Neuron (in vitro differentiated cells): ENCODE measurements around the gene SVEP1.

Experiments
- H2AFZ ChIP-seq: one replicate; pipeline ENCODE4 v1.6.1; 2013; ENCODE audit warnings: low read depth, mild to moderate bottlenecking, inconsistent platforms, low read length, moderate library complexity
- H3K27me3 ChIP-seq: one replicate; pipeline ENCODE4 v1.6.1; 2013; ENCODE audit warnings: low read length; ENCODE audit not compliant: insufficient read depth
- H3K36me3 ChIP-seq: one replicate; pipeline ENCODE4 v1.6.1; 2013; ENCODE audit warnings: low read length; ENCODE audit not compliant: insufficient read depth
- H3K4me1 ChIP-seq: one replicate; pipeline ENCODE4 v1.6.1; 2013; ENCODE audit warnings: low read length; ENCODE audit not compliant: insufficient read depth
- H3K4me3 ChIP-seq: 2 replicates; pipeline ENCODE4 v1.5.1; 2013; ENCODE audit warnings: mild to moderate bottlenecking, low read length, moderate library complexity
- H3K9me3 ChIP-seq: one replicate; pipeline ENCODE4 v1.6.1; 2013; ENCODE audit warnings: low read length

The SVEP1 gene

DNA sequence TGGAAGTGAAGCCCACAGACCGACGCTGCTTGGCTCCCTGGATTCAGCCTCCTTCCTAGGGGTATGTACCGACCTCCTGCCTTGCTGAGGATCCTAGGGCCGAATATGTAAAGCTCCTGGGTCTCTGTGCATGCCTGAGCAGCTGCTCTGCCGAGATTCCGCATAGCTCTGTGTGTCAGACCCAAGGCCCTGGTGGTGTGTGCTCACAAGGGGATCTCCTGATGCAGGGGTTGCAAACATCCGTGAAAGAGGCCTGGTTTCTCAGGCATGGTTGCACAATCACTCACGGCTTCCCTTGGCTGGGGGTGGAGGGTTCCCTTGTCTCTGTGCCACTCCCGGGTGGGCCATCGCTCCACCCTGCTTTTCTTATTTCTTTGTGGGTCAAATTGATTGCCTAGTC is 19.9 kb upstream of the SVEP1 start:
- H3K36me3 ChIP-seq = no peaks in the 10 kb centered on the region
- no peaks in the 10 kb centered on the region for H3K4me1 ChIP-seq

DNA sequence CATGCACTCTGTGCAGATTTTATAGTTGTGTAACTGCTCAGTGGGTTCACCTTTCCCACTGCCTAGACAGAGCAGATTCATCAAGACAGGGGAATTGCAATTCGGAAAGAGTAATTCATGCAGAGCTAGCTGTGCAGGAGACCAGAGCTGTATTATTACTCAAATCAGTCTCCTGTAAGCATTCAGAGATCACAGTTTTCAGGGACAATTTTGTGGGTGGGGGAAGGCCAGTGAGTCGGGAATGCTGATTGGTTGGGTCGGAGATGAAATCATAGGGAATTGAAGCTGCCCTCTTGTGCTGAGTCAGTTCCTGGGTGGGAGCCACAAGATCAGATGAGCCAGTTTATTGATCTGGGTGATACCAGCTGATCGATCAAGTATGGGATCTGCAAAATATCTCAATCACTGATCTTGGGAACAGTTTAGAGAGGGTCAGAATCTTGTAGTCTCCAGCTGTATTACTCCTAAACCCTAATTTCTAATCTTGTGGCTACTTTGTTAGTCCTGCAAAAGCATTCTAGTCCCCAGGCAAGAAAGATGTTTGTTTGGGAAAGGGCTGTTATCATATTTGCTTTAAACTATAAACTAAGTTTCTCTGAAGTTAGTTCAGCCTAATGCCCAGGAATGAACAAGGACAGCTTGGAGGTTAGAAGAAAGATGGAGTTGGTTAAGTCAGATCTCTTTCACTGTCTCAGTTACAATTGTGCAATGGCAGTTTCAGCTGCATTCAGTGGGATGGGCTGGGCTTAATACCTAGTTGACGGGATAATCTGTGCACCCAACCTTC is 12.7 kb upstream of the SVEP1 start:
- Histone ChIP-seq H3K36me3 (no peaks in the 10 kb centered on the region), H2AFZ (no peak overlapping the region), H3K4me1 (peaks cover 8% of the 10 kb centered on the region), H3K27me3 (no peaks in the 10 kb centered on the region), H3K9me3 (no peaks in the 10 kb centered on the region), H3K4me3 (no peak overlapping the region)

More for the DNA sequence above, 19.9 kb upstream of the SVEP1 start:
- H2AFZ ChIP-seq = no peak overlapping the region
- H3K27me3 ChIP-seq = peaks cover 2% of the 10 kb centered on the region
- no peak overlapping the region for H3K4me3 ChIP-seq
- no peaks in the 10 kb centered on the region for H3K9me3 ChIP-seq

DNA sequence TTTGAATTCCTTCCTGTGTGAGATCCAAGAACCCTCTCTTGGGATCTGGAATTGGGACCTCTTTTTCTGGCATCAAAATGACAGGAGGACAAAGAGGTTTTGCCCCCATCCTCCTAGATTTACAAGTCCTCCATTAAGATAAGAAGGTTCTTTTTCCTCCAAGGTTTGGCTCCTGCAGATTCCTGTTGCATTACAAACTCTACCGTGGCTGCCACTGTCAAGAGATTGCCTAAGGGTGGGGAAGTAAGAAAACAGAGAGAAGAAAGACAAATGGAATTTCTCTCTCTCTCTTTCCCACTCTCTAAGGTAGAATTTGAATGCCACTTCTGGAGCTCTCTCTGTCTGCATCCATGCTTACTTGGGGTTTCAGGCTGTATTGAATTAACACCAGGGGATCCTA is 12.0 kb upstream of the SVEP1 start:
- Histone ChIP-seq H2AFZ (no peak overlapping the region), H3K27me3 (no peaks in the 10 kb centered on the region), H3K9me3 (no peaks in the 10 kb centered on the region), H3K36me3 (no peaks in the 10 kb centered on the region), H3K4me1 (peaks cover 8% of the 10 kb centered on the region), H3K4me3 (no peak overlapping the region)

DNA sequence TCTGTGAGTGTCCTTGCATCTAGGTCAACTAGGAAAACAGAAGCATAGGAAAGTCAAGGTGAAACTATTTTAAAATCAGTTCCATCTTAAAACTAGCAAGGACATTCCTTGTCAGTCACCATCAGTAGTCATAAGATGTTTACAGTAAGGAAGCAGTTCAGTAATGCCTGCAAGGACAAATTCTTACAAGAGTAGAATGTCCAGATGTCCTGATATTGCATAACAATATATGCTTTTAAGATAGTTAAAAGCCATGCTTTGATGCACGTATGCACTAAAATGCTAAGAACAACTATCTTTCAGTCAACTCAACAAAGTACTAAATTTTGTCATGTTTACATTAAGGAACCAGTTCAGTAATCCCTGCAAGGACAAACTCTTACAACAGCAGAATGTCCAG is 11.3 kb upstream of the SVEP1 start:
- Histone ChIP-seq H3K4me1 (peaks cover 8% of the 10 kb centered on the region), H3K36me3 (no peaks in the 10 kb centered on the region), H3K4me3 (no peak overlapping the region), H2AFZ (no peak overlapping the region), H3K9me3 (no peaks in the 10 kb centered on the region), H3K27me3 (no peaks in the 10 kb centered on the region)

DNA sequence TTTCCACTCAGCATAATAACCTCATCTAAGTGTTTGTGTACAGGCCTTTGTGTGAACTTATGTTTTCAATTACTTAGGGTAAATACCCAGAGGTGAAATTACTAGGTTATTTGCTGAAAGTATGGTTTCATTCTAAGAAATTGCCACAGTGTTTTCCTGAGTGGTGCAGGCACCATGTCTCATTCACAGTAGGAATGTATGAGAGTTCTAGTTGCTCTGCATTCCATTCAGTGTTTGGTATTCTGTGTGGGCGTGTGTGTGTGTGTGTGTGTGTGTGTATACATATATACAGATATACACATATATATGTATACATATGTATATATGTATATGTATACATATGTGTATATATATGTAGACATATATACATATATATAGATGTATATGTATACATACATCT is 8.8 kb upstream of the SVEP1 start:
- Histone ChIP-seq H3K27me3 (no peaks in the 10 kb centered on the region), H3K9me3 (no peaks in the 10 kb centered on the region), H3K36me3 (no peaks in the 10 kb centered on the region)

DNA sequence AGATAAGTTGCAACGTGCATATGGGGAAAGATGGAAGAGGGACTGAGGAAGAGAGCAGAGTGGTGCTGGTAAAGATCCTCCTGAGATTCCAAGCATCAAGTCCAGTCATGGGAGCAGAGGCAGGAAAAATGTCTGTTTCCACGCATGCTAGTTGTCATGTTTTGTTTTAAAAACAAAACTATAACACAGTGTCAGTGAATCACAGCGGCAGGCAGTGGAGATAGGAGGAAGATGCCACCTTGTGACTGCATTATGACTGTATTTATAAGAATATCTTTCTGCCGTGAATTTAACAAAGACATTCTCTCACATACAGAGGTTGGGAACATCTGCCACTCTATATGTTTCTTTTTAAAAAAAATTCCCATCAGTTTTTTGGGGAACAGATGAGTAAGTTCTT is 3.7 kb upstream of the SVEP1 start:
- H3K27me3 ChIP-seq = peaks cover 23% of the 10 kb centered on the region
- H3K36me3 ChIP-seq = no peaks in the 10 kb centered on the region
- no peak overlapping the region for H3K4me3 ChIP-seq
- peaks cover 12% of the 10 kb centered on the region for H3K4me1 ChIP-seq
- H2AFZ ChIP-seq = no peak overlapping the region
- no peaks in the 10 kb centered on the region for H3K9me3 ChIP-seq

More for the DNA sequence above, 8.8 kb upstream of the SVEP1 start:
- H2AFZ ChIP-seq = no peak overlapping the region
- peaks cover 8% of the 10 kb centered on the region for H3K4me1 ChIP-seq
- H3K4me3 ChIP-seq = no peak overlapping the region

DNA sequence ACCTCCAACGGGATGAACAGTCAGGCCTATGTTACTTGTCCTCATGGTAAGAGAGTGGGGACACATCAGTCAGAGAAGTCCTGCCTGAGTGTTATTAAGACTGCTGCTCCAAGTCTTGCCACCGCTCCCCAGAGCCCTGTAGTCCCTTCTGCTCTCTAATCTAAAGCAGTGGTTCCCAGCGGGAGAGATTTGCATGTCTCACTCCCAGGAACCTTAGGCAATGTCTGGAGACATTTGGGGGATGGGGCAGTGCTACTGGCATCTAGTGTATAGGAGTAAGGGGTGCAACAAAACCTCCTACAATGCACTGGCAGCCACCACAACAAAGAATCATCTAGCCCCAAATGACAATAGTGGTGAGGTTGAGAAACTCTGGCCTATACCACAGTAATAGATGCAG is 2.6 kb upstream of the SVEP1 start:
- H3K36me3 ChIP-seq = no peaks in the 10 kb centered on the region
- peaks cover 12% of the 10 kb centered on the region for H3K4me1 ChIP-seq
- no peak overlapping the region for H3K4me3 ChIP-seq
- H2AFZ ChIP-seq = no peak overlapping the region
- H3K9me3 ChIP-seq = no peaks in the 10 kb centered on the region
- peaks cover 23% of the 10 kb centered on the region for H3K27me3 ChIP-seq

DNA sequence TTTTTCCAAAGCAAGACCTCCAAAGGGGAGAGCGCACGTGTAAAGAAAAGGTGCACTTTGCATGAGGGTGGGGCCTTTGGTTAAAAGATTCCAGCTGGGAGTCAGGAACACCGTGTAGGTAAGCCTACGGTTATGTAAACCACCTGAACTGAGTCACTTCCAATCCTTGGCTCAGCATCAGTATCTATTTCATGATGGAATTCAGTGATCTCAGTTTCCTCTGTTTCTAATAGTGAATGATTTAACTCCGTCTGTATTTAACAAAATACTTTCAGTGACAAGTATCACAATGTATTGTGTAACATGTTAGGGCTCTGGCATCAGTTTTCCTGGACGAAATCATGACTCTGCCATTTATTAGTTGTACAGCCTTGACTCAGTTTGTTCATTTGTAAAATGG is 1.3 kb upstream of the SVEP1 start:
- Histone ChIP-seq H2AFZ (no peak overlapping the region), H3K36me3 (no peaks in the 10 kb centered on the region), H3K4me1 (peaks cover 12% of the 10 kb centered on the region), H3K27me3 (peaks cover 23% of the 10 kb centered on the region), H3K9me3 (no peaks in the 10 kb centered on the region), H3K4me3 (no peak overlapping the region)

DNA sequence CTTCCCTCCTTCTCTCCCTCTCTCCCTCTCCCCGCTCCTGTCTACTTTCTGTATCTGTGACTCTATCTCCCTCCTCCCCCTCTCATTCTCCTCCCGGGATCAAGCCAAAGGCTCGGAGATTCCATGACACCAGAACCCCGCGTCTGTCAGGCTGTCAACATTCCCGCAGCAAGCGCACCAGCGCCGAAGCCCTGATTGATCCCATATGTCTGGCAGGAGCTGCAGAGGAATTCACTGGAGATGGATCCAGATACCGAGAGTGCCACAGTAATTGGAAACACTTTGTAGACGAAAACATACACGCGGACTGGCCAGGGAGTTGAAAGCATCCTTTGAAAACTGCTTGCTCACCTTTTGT is 300 bp upstream of the SVEP1 start:
- Histone ChIP-seq H3K27me3 (peaks cover 23% of the 10 kb centered on the region), H3K4me3 (peak overlapping the region; percentile 62), H3K4me1 (peaks cover 12% of the 10 kb centered on the region), H2AFZ (peak overlapping the region; percentile 99), H3K9me3 (no peaks in the 10 kb centered on the region), H3K36me3 (no peaks in the 10 kb centered on the region)

DNA sequence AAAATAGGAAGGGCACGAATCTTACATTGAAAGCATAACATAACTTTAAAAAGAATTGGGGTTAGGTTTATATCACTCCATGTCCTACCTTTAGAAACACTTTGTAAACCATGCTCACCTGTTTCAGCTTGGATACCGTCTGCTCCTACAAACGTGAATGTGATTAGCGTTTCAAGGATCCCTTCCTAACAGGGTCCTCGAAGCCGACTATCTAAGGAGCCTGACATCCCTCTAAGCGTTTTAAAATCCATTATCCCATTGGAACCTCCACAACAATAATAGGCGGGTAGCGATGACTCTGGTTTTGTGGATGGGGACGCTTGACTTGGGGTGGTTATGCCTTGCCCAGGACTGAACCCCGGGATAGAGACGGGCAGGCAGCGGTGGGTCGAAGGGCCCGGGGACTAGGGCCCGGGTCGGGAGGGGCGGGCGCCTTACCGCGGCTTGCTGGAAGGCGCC is 937 bp downstream of the SVEP1 start:
- H3K36me3 ChIP-seq = no peaks in the 10 kb centered on the region
- peaks cover 12% of the 10 kb centered on the region for H3K4me1 ChIP-seq
- H3K4me3 ChIP-seq = peak overlapping the region; percentile 62
- peaks cover 23% of the 10 kb centered on the region for H3K27me3 ChIP-seq
- H3K9me3 ChIP-seq = no peaks in the 10 kb centered on the region
- peak overlapping the region; percentile 99 for H2AFZ ChIP-seq

DNA sequence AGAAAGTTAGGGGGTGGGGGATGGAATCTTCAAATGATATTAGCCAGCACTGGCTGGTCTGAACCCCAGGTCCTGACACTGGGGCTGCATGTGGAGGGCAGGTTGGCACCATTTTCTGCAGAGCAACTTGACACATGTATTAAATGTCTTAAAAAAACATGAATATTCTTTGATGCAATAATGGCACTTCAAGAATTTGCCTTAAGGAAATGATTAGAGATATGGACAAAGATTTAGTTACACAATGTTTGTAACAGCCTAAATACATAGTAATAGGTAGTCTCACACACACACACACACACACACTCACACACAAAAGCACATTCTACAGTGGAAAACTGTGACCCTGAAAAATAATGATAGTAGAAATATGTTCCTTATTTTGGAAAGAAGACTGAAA is 3.6 kb downstream of the SVEP1 start:
- H2AFZ ChIP-seq = no peak overlapping the region
- no peaks in the 10 kb centered on the region for H3K9me3 ChIP-seq
- peaks cover 14% of the 10 kb centered on the region for H3K27me3 ChIP-seq
- no peak overlapping the region for H3K4me3 ChIP-seq
- peaks cover 12% of the 10 kb centered on the region for H3K4me1 ChIP-seq
- no peaks in the 10 kb centered on the region for H3K36me3 ChIP-seq

DNA sequence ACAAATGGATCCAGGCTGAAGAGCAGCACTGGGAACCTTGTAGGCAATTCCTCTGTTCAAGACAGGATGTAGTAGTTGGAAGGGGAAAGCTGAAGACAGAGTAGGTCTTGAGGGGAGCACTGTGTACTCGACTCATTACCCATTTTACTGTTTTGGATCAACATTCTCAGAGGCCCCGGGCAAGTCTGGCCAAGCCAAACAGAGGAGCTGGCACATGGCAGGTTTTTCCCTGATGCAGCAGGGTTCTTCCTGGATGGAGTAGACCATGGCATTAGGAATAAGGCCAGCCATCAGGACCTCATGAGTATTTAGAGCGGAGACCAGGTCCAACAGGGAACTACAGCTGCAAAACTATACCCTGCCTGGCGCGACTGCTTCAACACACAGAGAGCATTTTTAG is 4.4 kb downstream of the SVEP1 start:
- Histone ChIP-seq H3K36me3 (no peaks in the 10 kb centered on the region), H3K9me3 (no peaks in the 10 kb centered on the region), H3K4me1 (peaks cover 7% of the 10 kb centered on the region), H3K27me3 (peaks cover 9% of the 10 kb centered on the region), H2AFZ (no peak overlapping the region), H3K4me3 (no peak overlapping the region)

DNA sequence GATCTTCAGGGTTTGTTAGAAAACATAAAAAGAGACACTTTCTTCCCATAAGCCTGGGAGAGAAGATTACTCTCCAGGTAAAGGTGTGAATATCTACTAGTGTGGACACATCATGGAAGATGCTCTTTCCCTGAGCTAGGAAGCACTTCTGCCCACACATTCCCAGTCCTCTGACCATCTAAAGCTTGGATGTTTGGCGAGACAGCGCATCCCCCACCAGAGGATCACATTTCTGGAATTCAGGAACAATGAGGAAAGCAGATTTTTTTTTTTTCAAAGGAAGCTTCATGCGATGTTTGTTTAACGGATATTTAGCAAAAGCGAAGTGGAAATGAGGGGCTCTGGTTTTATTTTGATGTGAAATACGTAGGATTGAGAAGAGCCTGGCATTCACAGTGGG is 6.2 kb downstream of the SVEP1 start:
- no peaks in the 10 kb centered on the region for H3K36me3 ChIP-seq
- H3K9me3 ChIP-seq = no peaks in the 10 kb centered on the region
- no peaks in the 10 kb centered on the region for H3K4me1 ChIP-seq
- no peak overlapping the region for H2AFZ ChIP-seq
- no peak overlapping the region for H3K4me3 ChIP-seq
- H3K27me3 ChIP-seq = peaks cover under 1% of the 10 kb centered on the region
